Measurements from ENCODE around the gene SAMD3. TPM values are rescaled to one million over a fixed set of nuclear protein-coding genes. Genes with fewer than 3 reads are reported as not detected.
"Not testable (repeated sequence)": the region's sequence is repeated elsewhere in the genome, so short reads cannot be mapped to it uniquely, and the experiment has no call there.

Gene SAMD3
- total RNA-seq, 1 donor from 2014 or later, result 0.84 TPM

- DNase-seq (ENCODE audit: low spot score), result no peak
Measured at GRCh38 chr6:130176378-130176777, 46.4 kb downstream of the SAMD3 start.

GRCh38 chr6:130173377-130174004 lies 49.3 kb downstream of the SAMD3 start:
- not testable (repeated sequence) for DNase-seq (ENCODE audit: low spot score)

- DNase-seq (ENCODE audit: low spot score), result not testable (repeated sequence)
Measured at GRCh38 chr6:130170160-130170559, 52.6 kb downstream of the SAMD3 start.

GRCh38 chr6:130167655-130168054 lies 55.1 kb downstream of the SAMD3 start:
- no peak for DNase-seq (ENCODE audit: low spot score)

- no peak for DNase-seq (ENCODE audit: low spot score)
Measured at GRCh38 chr6:130164251-130164650, 58.5 kb downstream of the SAMD3 start.

GRCh38 chr6:130163266-130163665 lies 59.5 kb downstream of the SAMD3 start:
- no peak for DNase-seq (ENCODE audit: low spot score)

GRCh38 chr6:130162421-130162820 lies 60.3 kb downstream of the SAMD3 start:
- DNase-seq (ENCODE audit: low spot score), result no peak

- no peak for DNase-seq (ENCODE audit: low spot score)
Measured at GRCh38 chr6:130161683-130162404, 60.9 kb downstream of the SAMD3 start.

- no peak for DNase-seq (ENCODE audit: low spot score)
Measured at GRCh38 chr6:130159956-130160355, 62.8 kb downstream of the SAMD3 start.

- DNase-seq (ENCODE audit: low spot score), result no peak
Measured at GRCh38 chr6:130158548-130158947, 64.2 kb downstream of the SAMD3 start.

GRCh38 chr6:130158056-130158455 lies 64.7 kb downstream of the SAMD3 start:
- DNase-seq (ENCODE audit: low spot score), result no peak

- DNase-seq (ENCODE audit: low spot score), result no peak
Measured at GRCh38 chr6:130156908-130157307, 65.8 kb downstream of the SAMD3 start.

- DNase-seq (ENCODE audit: low spot score), result no peak
Measured at GRCh38 chr6:130152908-130153510, 69.7 kb downstream of the SAMD3 start.

- no peak for DNase-seq (ENCODE audit: low spot score)
Measured at GRCh38 chr6:130150906-130151305, 71.8 kb downstream of the SAMD3 start.

- DNase-seq (ENCODE audit: low spot score), result not testable (repeated sequence)
Measured at GRCh38 chr6:130149016-130149415, 73.7 kb downstream of the SAMD3 start.

GRCh38 chr6:130148181-130148580 lies 74.6 kb downstream of the SAMD3 start:
- DNase-seq (ENCODE audit: low spot score), result no peak

- no peak for DNase-seq (ENCODE audit: low spot score)
Measured at GRCh38 chr6:130147111-130147510, 75.6 kb downstream of the SAMD3 start.

- DNase-seq (ENCODE audit: low spot score), result no peak
Measured at GRCh38 chr6:130143709-130144108, 79.0 kb downstream of the SAMD3 start.

GRCh38 chr6:130140084-130140483 lies 82.7 kb downstream of the SAMD3 start:
- no peak for DNase-seq (ENCODE audit: low spot score)

GRCh38 chr6:130138909-130139242 lies 83.9 kb downstream of the SAMD3 start:
- no peak for DNase-seq (ENCODE audit: low spot score)

GRCh38 chr6:130138116-130138908 lies 84.4 kb downstream of the SAMD3 start:
- no peak for DNase-seq (ENCODE audit: low spot score)

GRCh38 chr6:130136798-130137197 lies 86.0 kb downstream of the SAMD3 start:
- no peak for DNase-seq (ENCODE audit: low spot score)
